Measurements from ENCODE around the gene SHISA6. TPM values are rescaled to one million over a fixed set of nuclear protein-coding genes. Genes with fewer than 3 reads are reported as not detected.
"Not testable (repeated sequence)": the region's sequence is repeated elsewhere in the genome, so short reads cannot be mapped to it uniquely, and the experiment has no call there.

Gene SHISA6
- polyA plus RNA-seq, 1 of the 3 experiments (the other 2 are of a cell fraction): not detected

GRCh38 chr17:11309850-11310249, 68.8 kb downstream of the SHISA6 start:
- H3K4me2 ChIP-seq: no peak overlapping the region
- no peak overlapping the region for H3K9ac ChIP-seq
- no peaks in the 10 kb centered on the region for H3K36me3 ChIP-seq (replicated peaks in 1 of 2; ENCODE audit: control insufficient read depth in 1 of 2, insufficient read depth in 2 of 2, low read length in 1 of 2)
- H3K27me3 ChIP-seq (ENCODE audit: insufficient read depth): no peaks in the 10 kb centered on the region
- H3K9me3 ChIP-seq: no peaks in the 10 kb centered on the region
- no peaks in the 10 kb centered on the region for H3K9me2 ChIP-seq
- ChIA-PET POLR2A (no interaction called here), CTCF (no interaction called here)
- no peak overlapping the region for H2AFZ ChIP-seq (ENCODE audit: low read depth)
- no peaks in the 10 kb centered on the region for H3F3A ChIP-seq (replicated peaks; ENCODE audit: insufficient read depth)
- DNase-seq: no peak
- H3K4me1 ChIP-seq (ENCODE audit: control insufficient read depth in 1 of 2, insufficient read depth in 2 of 2, low read depth in 1 of 2, low read length in 1 of 2): no peaks in the 10 kb centered on the region
- no peak overlapping the region for H3K27ac ChIP-seq (ENCODE audit: low read depth in 2 of 2, low read length in 1 of 2)
- H4K20me1 ChIP-seq (ENCODE audit: insufficient read depth): no peaks in the 10 kb centered on the region
- H3K4me3 ChIP-seq (ENCODE audit: low read depth in 2 of 2, low read length in 1 of 2): no peak overlapping the region
- H3K79me2 ChIP-seq (ENCODE audit: insufficient read depth): no peaks in the 10 kb centered on the region
- TF ChIP-seq NRF1 (IDR thresholded peaks at IDR 0.05; ENCODE audit: low read depth, low read length) (no peak), RFX5 (IDR thresholded peaks at IDR 0.05; ENCODE audit: low read length) (no peak), RXRA (IDR thresholded peaks at IDR 0.05; ENCODE audit: borderline replicate concordance, low read depth) (no peak), TEAD4 (IDR thresholded peaks at IDR 0.05; ENCODE audit: borderline replicate concordance, insufficient read depth) (no peak), ELF1 (IDR thresholded peaks at IDR 0.05) (no peak), SIN3A (IDR thresholded peaks at IDR 0.05; ENCODE audit: borderline replicate concordance, low read depth, low read length) (no peak), POLR2AphosphoS5 (IDR thresholded peaks at IDR 0.05; ENCODE audit: low read depth, low read length) (no peak)

DNA sequence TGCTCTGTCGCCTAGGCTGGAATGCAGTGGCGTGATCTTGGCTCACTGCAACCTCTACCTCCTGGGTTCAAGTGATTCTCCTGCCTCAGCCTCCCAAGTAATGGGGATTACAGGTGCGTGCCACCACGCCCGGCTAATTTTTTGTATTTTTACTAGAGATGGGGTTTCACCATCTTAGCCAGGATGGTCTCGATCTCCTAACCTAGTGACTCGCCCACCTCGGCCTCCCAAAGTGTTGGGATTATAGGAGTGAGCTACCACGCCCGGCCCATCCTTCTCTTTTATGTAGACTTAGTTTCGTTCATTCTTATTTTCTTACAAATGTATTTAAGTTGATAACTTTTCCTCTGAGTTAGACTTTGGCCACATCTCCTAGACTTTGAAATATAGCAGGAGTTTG, 75.4 kb downstream of the SHISA6 start:
- DNase-seq; CTCF ChIA-PET; H3K9me2 ChIP-seq; H3K27ac ChIP-seq (ENCODE audit: low read depth in 2 of 2, low read length in 1 of 2); H3K9ac ChIP-seq; H3F3A ChIP-seq (replicated peaks; ENCODE audit: insufficient read depth); H3K9me3 ChIP-seq; H3K4me3 ChIP-seq (ENCODE audit: low read depth in 2 of 2, low read length in 1 of 2); POLR2A ChIA-PET; H3K79me2 ChIP-seq (ENCODE audit: insufficient read depth); H2AFZ ChIP-seq (ENCODE audit: low read depth); H3K36me3 ChIP-seq (replicated peaks in 1 of 2; ENCODE audit: control insufficient read depth in 1 of 2, insufficient read depth in 2 of 2, low read length in 1 of 2); H3K27me3 ChIP-seq (ENCODE audit: insufficient read depth); H4K20me1 ChIP-seq (ENCODE audit: insufficient read depth); H3K4me2 ChIP-seq; H3K4me1 ChIP-seq (ENCODE audit: control insufficient read depth in 1 of 2, insufficient read depth in 2 of 2, low read depth in 1 of 2, low read length in 1 of 2): not testable (repeated sequence)
- 38% methylated on average over 11 of the region's 11 CpGs for WGBS (ENCODE audit: low lambda C conversion rate)

DNA sequence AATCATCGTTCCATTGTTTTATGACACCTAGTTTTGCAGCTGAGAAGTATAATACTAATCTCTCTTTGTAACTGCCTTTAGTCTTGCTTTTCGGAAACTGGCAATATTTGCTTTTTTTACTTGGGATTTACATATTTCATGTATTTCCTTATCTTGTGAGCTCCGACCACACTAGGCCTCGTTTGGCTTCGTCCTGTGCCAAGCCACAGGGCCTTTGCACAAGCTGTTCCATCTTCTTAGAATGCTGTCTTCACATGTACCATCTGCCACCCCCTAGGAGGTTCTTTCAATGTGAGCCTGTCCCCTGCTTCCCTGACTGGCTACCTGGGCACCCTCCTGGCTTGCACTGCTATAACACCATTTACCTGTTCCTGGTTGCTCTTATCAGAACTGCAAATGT, 77.2 kb downstream of the SHISA6 start:
- POLR2A ChIA-PET: no interaction called here
- no peak overlapping the region for H3K4me2 ChIP-seq
- WGBS (ENCODE audit: low lambda C conversion rate): 31% methylated on average over 5 of the region's 5 CpGs
- H3K79me2 ChIP-seq (ENCODE audit: insufficient read depth): no peaks in the 10 kb centered on the region
- TF ChIP-seq POLR2AphosphoS5 (IDR thresholded peaks at IDR 0.05; ENCODE audit: low read depth, low read length) (no peak), SIN3A (IDR thresholded peaks at IDR 0.05; ENCODE audit: borderline replicate concordance, low read depth, low read length) (no peak), RCOR1 (IDR thresholded peaks at IDR 0.05; ENCODE audit: low read length) (no peak), USF2 (IDR thresholded peaks at IDR 0.05; ENCODE audit: borderline replicate concordance, low read depth, low read length) (no peak), JUND (IDR thresholded peaks at IDR 0.05) (no peak), TCF12 (IDR thresholded peaks at IDR 0.05) (no peak), RAD21 (IDR thresholded peaks at IDR 0.05; ENCODE audit: low read length) (no peak), TEAD4 (IDR thresholded peaks at IDR 0.05; ENCODE audit: borderline replicate concordance, insufficient read depth) (no peak), MEF2A (IDR thresholded peaks at IDR 0.05; ENCODE audit: borderline replicate concordance, low read depth) (no peak), RFX5 (IDR thresholded peaks at IDR 0.05; ENCODE audit: low read length) (no peak), SMC3 (IDR thresholded peaks at IDR 0.05; ENCODE audit: low read depth, low read length) (no peak), EP300 (IDR thresholded peaks at IDR 0.05; ENCODE audit: borderline replicate concordance in 1 of 2, low read depth in 1 of 2, low read length in 1 of 2) (no peak)
- TF ChIP-seq, protein P1, sequence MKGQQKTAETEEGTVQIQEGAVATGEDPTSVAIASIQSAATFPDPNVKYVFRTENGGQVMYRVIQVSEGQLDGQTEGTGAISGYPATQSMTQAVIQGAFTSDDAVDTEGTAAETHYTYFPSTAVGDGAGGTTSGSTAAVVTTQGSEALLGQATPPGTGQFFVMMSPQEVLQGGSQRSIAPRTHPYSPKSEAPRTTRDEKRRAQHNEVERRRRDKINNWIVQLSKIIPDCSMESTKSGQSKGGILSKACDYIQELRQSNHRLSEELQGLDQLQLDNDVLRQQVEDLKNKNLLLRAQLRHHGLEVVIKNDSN (IDR thresholded peaks at IDR 0.05; ENCODE audit: borderline replicate concordance, low read depth): no peak
- TF ChIP-seq, protein P2, sequence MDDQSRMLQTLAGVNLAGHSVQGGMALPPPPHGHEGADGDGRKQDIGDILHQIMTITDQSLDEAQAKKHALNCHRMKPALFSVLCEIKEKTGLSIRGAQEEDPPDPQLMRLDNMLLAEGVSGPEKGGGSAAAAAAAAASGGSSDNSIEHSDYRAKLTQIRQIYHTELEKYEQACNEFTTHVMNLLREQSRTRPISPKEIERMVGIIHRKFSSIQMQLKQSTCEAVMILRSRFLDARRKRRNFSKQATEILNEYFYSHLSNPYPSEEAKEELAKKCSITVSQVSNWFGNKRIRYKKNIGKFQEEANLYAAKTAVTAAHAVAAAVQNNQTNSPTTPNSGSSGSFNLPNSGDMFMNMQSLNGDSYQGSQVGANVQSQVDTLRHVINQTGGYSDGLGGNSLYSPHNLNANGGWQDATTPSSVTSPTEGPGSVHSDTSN (IDR thresholded peaks at IDR 0.05): no peak
- no peaks in the 10 kb centered on the region for H4K20me1 ChIP-seq (ENCODE audit: insufficient read depth)
- H3K4me3 ChIP-seq (ENCODE audit: low read depth in 2 of 2, low read length in 1 of 2): no peak overlapping the region
- no peaks in the 10 kb centered on the region for H3F3A ChIP-seq (replicated peaks; ENCODE audit: insufficient read depth)
- H3K9me3 ChIP-seq: peaks cover 5% of the 10 kb centered on the region; the same call in 1 of the 2 replicates
- DNase-seq: no peak
- H3K9me2 ChIP-seq: no peaks in the 10 kb centered on the region
- no peaks in the 10 kb centered on the region for H3K36me3 ChIP-seq (replicated peaks in 1 of 2; ENCODE audit: control insufficient read depth in 1 of 2, insufficient read depth in 2 of 2, low read length in 1 of 2)
- CTCF ChIA-PET: no interaction called here
- no peak overlapping the region for H3K27ac ChIP-seq (ENCODE audit: low read depth in 2 of 2, low read length in 1 of 2)
- no peaks in the 10 kb centered on the region for H3K27me3 ChIP-seq (ENCODE audit: insufficient read depth)
- H3K4me1 ChIP-seq (ENCODE audit: control insufficient read depth in 1 of 2, insufficient read depth in 2 of 2, low read depth in 1 of 2, low read length in 1 of 2): no peaks in the 10 kb centered on the region; a peak in 1 of 4 replicates
- no peak overlapping the region for H2AFZ ChIP-seq (ENCODE audit: low read depth)
- no peak overlapping the region for H3K9ac ChIP-seq

Data from SK-N-SH (cell line).